Glutamatergic neuron (in vitro differentiated cells): ENCODE data around the gene MCTP1. TPM values are rescaled to one million over a fixed set of nuclear protein-coding genes. Genes with fewer than 3 reads are reported as not detected.

ENCODE experiments used
- DNase-seq: peaks from one replicate; pipeline ENCODE4 v3.0.0; 2022
- H3K27ac Mint-ChIP-seq: one replicate; pipeline ENCODE4 v1.8.0; 2020; ENCODE audit warnings: mild to moderate bottlenecking, mixed read lengths, inconsistent platforms; ENCODE audit not compliant: unreplicated experiment
- H3K27me3 Mint-ChIP-seq: one replicate; pipeline ENCODE4 v1.8.0; 2020; ENCODE audit warnings: mild to moderate bottlenecking, moderate library complexity, mixed read lengths, inconsistent platforms; ENCODE audit not compliant: unreplicated experiment
- H3K36me3 Mint-ChIP-seq: one replicate; pipeline ENCODE4 v1.8.0; 2020; ENCODE audit warnings: mild to moderate bottlenecking, mixed read lengths, inconsistent platforms; ENCODE audit not compliant: unreplicated experiment
- H3K4me1 Mint-ChIP-seq: one replicate; pipeline ENCODE4 v1.8.0; 2020; ENCODE audit warnings: mild to moderate bottlenecking, low read depth, mixed read lengths, inconsistent platforms; ENCODE audit not compliant: unreplicated experiment
- H3K4me3 Mint-ChIP-seq: one replicate; pipeline ENCODE4 v1.8.0; 2020; ENCODE audit warnings: mild to moderate bottlenecking, mixed read lengths, inconsistent platforms; ENCODE audit not compliant: unreplicated experiment
- H3K9me3 Mint-ChIP-seq: one replicate; pipeline ENCODE4 v1.8.0; 2020; ENCODE audit warnings: mild to moderate bottlenecking, moderate library complexity, mixed read lengths, inconsistent platforms; ENCODE audit not compliant: unreplicated experiment
- CTCF ChIP-seq: fragments of 200-600 bp; sonication (generic); IDR thresholded peaks from one replicate; pipeline ENCODE4 v1.5.0; 2021; ENCODE audit not compliant: partially characterized antibody, unreplicated experiment
- total RNA-seq: library from RNA; stranded (reverse); fragmentation: NEBNext Ultra II Directional; extraction: Animal tissue kit (Norgen Biotek cat#: 25700); gene quantifications from one replicate; pipeline ENCODE4 v1.2.1, GENCODE V29; 2021; ENCODE audit not compliant: unreplicated experiment

Gene MCTP1
- total RNA-seq, 1 donor from 2014 or later: 1.7 TPM

DNA sequence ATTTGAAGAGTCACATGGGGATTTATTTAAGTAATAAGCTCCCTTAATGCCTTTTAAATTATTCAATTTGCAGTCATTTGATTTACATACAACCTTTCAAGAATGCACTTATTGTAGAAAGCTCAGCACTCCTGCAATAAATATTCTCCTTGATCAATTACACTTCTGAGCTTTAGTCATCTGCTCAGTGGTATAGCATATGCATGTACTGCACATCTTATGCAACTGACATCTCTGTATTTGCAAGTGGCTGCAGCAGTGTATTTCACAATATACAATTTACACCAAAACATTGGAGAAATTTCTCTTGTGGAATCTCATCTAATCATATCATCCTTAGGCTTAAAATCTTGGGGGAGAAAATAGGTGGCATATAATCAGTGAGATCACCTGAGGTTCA is 340.7 kb downstream of the MCTP1 start:
- no peak for DNase-seq
- H3K4me1 Mint-ChIP-seq: no peaks in the 10 kb centered on the region
- no peak overlapping the region for H3K4me3 Mint-ChIP-seq
- no peaks in the 10 kb centered on the region for H3K27me3 Mint-ChIP-seq
- no peak for TF ChIP-seq CTCF
- H3K36me3 Mint-ChIP-seq: no peaks in the 10 kb centered on the region
- no peak overlapping the region for H3K27ac Mint-ChIP-seq
- no peaks in the 10 kb centered on the region for H3K9me3 Mint-ChIP-seq

DNA sequence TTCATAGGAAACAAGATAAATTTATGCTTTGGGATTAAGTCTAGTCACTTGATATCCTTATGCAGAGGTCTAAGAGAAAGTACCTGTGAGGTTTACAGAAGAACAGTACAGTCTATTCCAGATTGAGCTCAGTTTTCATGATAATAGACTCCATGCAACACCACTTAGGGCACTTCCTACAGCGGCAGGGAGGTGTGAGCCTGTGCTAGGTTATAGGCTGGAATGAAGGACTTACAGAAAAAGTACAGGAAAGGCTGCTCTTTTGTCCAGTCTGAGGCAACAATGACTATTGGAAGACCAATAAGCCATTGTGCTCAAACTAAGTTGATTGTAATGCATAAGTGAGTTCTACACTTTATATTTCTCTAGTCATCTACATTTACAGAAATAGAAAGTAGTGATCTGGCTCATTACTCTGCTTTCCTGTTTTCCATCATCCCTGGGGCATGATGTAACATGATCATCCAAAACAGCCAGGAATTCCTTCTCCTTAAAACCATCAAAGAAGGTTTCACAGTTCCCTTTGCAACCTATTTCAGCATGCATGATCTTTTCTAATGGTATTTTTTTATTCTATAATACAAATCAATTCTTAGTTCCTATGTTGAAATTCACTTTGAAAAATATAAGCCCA is 343.7 kb downstream of the MCTP1 start:
- Mint-ChIP-seq H3K9me3 (no peaks in the 10 kb centered on the region), H3K27me3 (no peaks in the 10 kb centered on the region), H3K36me3 (no peaks in the 10 kb centered on the region), H3K4me1 (no peaks in the 10 kb centered on the region), H3K4me3 (no peak overlapping the region), H3K27ac (no peak overlapping the region)
- TF ChIP-seq CTCF: no peak
- no peak for DNase-seq

DNA sequence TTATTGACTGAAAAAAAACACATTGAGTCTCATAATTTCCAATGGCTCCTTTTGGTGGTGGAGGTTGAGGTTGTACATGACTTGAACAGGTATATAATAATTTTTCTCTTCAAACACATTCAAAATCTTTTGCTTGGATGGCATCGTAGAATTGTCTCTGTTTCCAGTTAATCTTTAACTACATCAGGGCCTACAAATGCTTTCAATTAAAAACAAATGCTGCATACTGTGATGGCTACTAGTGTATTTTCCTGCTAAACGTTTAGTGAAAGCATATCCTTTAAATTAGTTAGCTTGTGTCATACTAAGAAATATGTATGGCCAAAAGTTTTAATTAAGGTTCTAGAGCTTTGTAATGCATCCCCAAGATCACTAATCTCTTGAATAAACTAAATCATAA is 352.6 kb downstream of the MCTP1 start:
- no peak overlapping the region for H3K27ac Mint-ChIP-seq
- no peaks in the 10 kb centered on the region for H3K27me3 Mint-ChIP-seq

DNA sequence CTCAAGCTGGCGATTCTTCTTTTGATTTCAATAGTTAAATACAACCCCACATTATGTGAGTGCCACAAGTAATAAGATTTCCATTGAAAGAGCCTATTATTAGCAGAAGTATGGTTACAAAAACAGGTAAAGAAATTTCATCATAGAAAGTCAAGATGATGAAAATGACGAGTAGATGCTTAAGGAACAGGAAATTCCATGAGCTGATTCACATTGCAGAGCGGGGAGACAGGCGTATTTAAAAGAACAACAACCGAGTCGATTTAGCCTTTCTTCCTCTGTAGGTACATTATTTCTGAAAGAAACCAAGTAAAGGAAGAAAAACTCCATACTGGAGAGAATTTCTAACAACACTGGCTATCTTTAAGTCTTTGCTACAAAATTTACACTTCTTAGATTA is 356.0 kb downstream of the MCTP1 start:
- Mint-ChIP-seq H3K4me1 (no peaks in the 10 kb centered on the region), H3K4me3 (no peak overlapping the region), H3K27me3 (no peaks in the 10 kb centered on the region), H3K9me3 (no peaks in the 10 kb centered on the region), H3K36me3 (no peaks in the 10 kb centered on the region), H3K27ac (no peak overlapping the region)
- no peak for DNase-seq
- no peak for TF ChIP-seq CTCF

More for the DNA sequence above, 352.6 kb downstream of the MCTP1 start:
- H3K9me3 Mint-ChIP-seq: no peaks in the 10 kb centered on the region
- DNase-seq: no peak
- H3K36me3 Mint-ChIP-seq: no peaks in the 10 kb centered on the region
- no peaks in the 10 kb centered on the region for H3K4me1 Mint-ChIP-seq
- no peak overlapping the region for H3K4me3 Mint-ChIP-seq
- TF ChIP-seq CTCF: no peak

DNA sequence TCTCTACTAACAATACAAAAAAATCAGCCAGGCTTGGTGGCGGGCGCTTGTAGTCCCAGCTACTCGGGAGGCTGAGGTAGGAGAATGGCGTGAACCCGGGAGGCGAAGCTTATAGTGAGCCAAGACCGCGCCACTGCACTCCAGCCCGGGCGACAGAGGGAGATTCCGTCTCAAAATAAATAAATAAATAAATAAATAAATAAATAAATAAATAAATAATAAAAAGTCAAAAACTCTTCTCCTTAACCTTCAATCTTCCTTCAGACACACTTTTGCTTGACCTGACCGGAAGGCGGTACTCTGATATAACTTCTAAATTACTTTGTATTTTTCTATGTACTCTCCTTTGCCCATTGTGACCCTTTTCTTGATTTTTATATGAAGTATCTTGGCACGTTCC is 364.3 kb downstream of the MCTP1 start:
- Mint-ChIP-seq H3K36me3 (no peaks in the 10 kb centered on the region), H3K9me3 (no peaks in the 10 kb centered on the region), H3K27ac (no peak overlapping the region), H3K4me3 (no peak overlapping the region), H3K4me1 (no peaks in the 10 kb centered on the region), H3K27me3 (no peaks in the 10 kb centered on the region)
- DNase-seq: no peak
- TF ChIP-seq CTCF: no peak
